Testis (tissue), 2 donors: Measurements from ENCODE around the gene CACNA2D4.

Experiments used
- POLR2A ChIP-seq: fragments of 450-650 bp; IDR thresholded peaks from one replicate; pipeline ENCODE4 v1.6.1; 2017; ENCODE audit warnings: antibody characterized with exemption, mild to moderate bottlenecking, moderate library complexity
- TF ChIP-seq, protein P1 (sequence below), 3 experiments: fragments of 450-650 bp in 2 of 3; fragments of 200-600 bp in 1 of 3; sonication (generic) in 1 of 3; IDR thresholded peaks; one replicate each; pipeline ENCODE4 v1.5.1; 2016 to 2019; ENCODE audit warnings: antibody characterized with exemption in 3 of 3, mild to moderate bottlenecking in 2 of 3, moderate library complexity in 1 of 3

DNA sequence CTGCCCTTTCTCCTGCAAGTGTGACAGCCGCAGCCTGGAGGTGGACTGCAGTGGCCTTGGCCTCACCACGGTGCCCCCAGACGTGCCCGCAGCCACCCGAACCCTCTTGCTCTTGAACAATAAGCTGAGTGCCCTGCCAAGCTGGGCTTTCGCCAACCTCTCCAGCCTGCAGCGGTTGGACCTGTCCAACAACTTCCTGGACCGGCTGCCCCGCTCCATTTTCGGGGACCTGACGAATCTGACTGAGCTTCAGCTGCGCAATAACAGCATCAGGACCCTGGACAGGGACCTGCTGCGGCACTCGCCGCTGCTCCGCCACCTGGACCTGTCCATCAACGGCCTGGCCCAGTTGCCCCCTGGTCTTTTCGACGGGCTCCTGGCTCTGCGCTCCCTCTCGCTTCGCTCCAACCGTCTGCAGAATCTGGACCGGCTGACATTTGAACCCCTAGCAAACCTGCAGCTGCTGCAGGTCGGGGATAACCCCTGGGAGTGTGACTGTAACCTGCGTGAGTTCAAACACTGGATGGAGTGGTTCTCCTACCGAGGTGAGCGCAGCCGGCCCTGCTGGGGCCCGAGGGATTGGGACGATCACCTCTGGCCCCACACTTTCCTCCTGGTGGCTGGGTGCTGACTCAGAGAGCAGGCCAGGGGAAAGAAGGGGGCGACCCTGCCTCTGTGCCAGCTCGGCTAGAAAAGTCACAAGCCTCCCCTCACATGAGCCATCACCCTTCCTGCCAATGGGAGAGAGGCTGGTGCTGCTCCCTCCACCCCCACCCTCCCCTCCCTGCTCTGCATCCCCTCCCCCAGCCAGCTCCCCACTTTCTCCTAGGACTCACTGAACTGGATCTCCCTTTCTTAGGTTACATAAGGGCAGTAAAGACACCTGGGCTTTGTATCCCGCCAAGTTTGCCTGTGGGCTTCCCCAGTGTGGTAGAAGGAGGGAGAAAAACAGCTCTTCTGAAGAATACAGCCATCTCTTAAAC is 87.2 kb downstream of the CACNA2D4 start:
- TF ChIP-seq, protein P1, sequence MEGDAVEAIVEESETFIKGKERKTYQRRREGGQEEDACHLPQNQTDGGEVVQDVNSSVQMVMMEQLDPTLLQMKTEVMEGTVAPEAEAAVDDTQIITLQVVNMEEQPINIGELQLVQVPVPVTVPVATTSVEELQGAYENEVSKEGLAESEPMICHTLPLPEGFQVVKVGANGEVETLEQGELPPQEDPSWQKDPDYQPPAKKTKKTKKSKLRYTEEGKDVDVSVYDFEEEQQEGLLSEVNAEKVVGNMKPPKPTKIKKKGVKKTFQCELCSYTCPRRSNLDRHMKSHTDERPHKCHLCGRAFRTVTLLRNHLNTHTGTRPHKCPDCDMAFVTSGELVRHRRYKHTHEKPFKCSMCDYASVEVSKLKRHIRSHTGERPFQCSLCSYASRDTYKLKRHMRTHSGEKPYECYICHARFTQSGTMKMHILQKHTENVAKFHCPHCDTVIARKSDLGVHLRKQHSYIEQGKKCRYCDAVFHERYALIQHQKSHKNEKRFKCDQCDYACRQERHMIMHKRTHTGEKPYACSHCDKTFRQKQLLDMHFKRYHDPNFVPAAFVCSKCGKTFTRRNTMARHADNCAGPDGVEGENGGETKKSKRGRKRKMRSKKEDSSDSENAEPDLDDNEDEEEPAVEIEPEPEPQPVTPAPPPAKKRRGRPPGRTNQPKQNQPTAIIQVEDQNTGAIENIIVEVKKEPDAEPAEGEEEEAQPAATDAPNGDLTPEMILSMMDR (IDR thresholded peaks at IDR 0.05), result no peak
- no peak for TF ChIP-seq POLR2A
